ENCODE results near the gene NKIRAS1.

The NKIRAS1 gene

DNA sequence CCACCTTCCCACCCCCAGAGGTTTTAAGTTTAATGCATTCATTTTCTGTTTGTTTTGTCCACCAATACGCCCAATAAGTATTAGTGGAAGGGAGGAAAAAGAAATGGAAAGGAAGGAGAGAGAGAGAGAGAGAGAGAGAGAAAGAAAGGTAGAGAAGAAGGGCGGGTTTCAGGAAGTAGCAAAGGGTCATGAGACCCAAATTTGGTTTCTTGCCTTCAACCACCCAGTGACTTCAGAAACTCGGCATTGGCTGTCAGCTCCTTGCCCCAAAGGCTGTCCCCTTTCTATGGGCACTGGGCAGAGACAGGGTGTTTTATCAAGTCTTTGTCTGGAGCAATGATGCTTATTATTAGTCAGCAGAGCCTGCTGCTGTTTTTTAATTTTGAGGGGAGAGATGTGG lies 14.8 kb upstream of the NKIRAS1 start:
- in situ Hi-C loops (cut with MboI; ENCODE audit: low sequenced_read_pairs, unreplicated experiment), result no loop called here
- no peak for DNase-seq (ENCODE audit: low spot score)
- TF ChIP-seq, protein P1, sequence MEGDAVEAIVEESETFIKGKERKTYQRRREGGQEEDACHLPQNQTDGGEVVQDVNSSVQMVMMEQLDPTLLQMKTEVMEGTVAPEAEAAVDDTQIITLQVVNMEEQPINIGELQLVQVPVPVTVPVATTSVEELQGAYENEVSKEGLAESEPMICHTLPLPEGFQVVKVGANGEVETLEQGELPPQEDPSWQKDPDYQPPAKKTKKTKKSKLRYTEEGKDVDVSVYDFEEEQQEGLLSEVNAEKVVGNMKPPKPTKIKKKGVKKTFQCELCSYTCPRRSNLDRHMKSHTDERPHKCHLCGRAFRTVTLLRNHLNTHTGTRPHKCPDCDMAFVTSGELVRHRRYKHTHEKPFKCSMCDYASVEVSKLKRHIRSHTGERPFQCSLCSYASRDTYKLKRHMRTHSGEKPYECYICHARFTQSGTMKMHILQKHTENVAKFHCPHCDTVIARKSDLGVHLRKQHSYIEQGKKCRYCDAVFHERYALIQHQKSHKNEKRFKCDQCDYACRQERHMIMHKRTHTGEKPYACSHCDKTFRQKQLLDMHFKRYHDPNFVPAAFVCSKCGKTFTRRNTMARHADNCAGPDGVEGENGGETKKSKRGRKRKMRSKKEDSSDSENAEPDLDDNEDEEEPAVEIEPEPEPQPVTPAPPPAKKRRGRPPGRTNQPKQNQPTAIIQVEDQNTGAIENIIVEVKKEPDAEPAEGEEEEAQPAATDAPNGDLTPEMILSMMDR (IDR thresholded peaks at IDR 0.05; ENCODE audit: borderline replicate concordance, control extremely low read depth, extremely low read depth, insufficient read depth, missing control alignments), result no peak

DNA sequence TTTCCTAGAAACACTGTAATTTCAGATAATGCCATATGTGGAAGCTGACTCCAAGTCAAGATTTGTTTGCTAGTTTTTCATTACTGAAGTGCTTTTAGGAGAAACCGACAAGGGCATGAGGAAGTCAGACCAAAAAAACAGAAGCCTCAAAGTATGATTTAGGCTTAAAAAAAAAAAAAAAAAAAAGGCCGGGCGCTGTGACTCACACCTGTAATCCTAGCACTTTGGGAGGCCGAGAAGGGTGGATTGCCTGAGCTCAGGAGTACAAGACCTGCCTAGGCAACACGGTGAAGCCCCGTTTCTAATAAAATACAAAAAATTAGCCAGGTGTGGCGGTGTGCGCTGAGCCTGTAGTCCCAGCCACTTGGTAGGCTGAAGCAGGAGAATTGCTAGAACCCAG lies 11.7 kb upstream of the NKIRAS1 start:
- no peak for DNase-seq (ENCODE audit: low spot score)
- in situ Hi-C loops (cut with MboI; ENCODE audit: low sequenced_read_pairs, unreplicated experiment), result no loop called here
- TF ChIP-seq, protein P1 (IDR thresholded peaks at IDR 0.05; ENCODE audit: borderline replicate concordance, control extremely low read depth, extremely low read depth, insufficient read depth, missing control alignments), result no peak

DNA sequence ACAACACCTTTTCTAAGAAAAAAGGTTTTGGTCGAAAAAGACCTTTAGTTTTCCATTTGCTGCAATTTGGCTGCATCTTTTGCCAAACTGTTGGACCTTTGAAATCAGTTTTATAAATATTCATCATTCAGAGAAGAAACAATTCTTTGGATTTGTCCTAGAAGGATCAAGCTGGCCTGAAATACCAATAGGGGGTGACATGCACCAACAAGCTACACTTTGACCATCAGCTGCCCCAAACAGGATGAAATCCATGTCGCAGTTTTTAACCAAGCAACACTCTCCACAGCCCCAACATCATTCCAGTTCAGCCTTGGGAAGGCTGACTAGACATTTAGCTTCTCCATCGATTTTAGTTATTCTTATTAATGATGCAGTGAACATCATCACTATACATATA lies 9.9 kb upstream of the NKIRAS1 start:
- TF ChIP-seq, protein P1 (IDR thresholded peaks at IDR 0.05; ENCODE audit: borderline replicate concordance, control extremely low read depth, extremely low read depth, insufficient read depth, missing control alignments), result no peak
- no peak for DNase-seq (ENCODE audit: low spot score)
- in situ Hi-C loops (cut with MboI; ENCODE audit: low sequenced_read_pairs, unreplicated experiment), result no loop called here

- TF ChIP-seq, protein P1 (IDR thresholded peaks at IDR 0.05; ENCODE audit: borderline replicate concordance, control extremely low read depth, extremely low read depth, insufficient read depth, missing control alignments), result no peak
- DNase-seq (ENCODE audit: low spot score), result no peak
- in situ Hi-C loops (cut with MboI; ENCODE audit: low sequenced_read_pairs, unreplicated experiment), result no loop called here
Observed at GRCh38 chr3:23926246-23926645, 9.5 kb upstream of the NKIRAS1 start.

DNA sequence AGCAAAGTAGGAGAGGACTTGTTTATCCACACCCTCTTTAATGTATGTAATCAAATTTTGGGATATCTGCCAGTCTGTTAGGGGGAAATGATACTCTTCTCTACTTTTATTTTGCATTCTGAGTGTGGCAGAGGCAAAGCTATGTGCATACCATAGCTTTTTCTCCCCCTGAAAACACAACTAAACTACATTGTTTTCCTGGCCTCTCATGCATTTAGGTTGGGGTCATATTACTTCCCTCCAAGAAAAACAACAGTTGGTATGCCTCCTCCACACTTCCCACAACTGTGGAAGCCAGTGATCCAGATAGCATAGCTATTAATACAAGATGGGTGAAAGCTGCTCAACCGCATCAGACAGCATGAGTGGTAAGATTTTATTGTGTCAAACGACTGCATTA lies 7.0 kb upstream of the NKIRAS1 start:
- TF ChIP-seq, protein P1 (IDR thresholded peaks at IDR 0.05; ENCODE audit: borderline replicate concordance, control extremely low read depth, extremely low read depth, insufficient read depth, missing control alignments), result no peak
- DNase-seq (ENCODE audit: low spot score), result no peak
- in situ Hi-C loops (cut with MboI; ENCODE audit: low sequenced_read_pairs, unreplicated experiment), result no loop called here

- no peak for DNase-seq (ENCODE audit: low spot score)
- in situ Hi-C loops (cut with MboI; ENCODE audit: low sequenced_read_pairs, unreplicated experiment), result no loop called here
- TF ChIP-seq, protein P1 (IDR thresholded peaks at IDR 0.05; ENCODE audit: borderline replicate concordance, control extremely low read depth, extremely low read depth, insufficient read depth, missing control alignments), result no peak
Observed at GRCh38 chr3:23921052-23921511, 4.3 kb upstream of the NKIRAS1 start.
